GM06990 (cell line): ENCODE measurements around the gene SPATA16.

Experiments
- DNase-seq: peaks from one replicate; pipeline ENCODE4 v3.0.0-alpha.2; 2011; ENCODE audit not compliant: insufficient read length; ENCODE audit errors: extremely low read depth
- H3K27me3 ChIP-seq: replicated peaks from 2 replicates; pipeline ENCODE4 v1.6.0; 2011; ENCODE audit warnings: low read length; ENCODE audit not compliant: control insufficient read depth, insufficient read depth
- H3K36me3 ChIP-seq: 2 replicates; pipeline ENCODE4 v1.5.1; 2011; ENCODE audit warnings: low read length; ENCODE audit not compliant: control insufficient read depth, insufficient read depth
- H3K4me3 ChIP-seq: replicated peaks from 2 replicates; pipeline ENCODE4 v1.5.1; 2011; ENCODE audit warnings: low read depth, mild to moderate bottlenecking, control low read depth, low read length
- TF ChIP-seq, protein P1 (sequence below): IDR thresholded peaks from 2 replicates; pipeline ENCODE4 v1.5.1; 2011; ENCODE audit warnings: low read length, control low read depth, mild to moderate bottlenecking, inconsistent platforms; ENCODE audit not compliant: insufficient read depth, poor library complexity, severe bottlenecking

SPATA16 gene

DNA sequence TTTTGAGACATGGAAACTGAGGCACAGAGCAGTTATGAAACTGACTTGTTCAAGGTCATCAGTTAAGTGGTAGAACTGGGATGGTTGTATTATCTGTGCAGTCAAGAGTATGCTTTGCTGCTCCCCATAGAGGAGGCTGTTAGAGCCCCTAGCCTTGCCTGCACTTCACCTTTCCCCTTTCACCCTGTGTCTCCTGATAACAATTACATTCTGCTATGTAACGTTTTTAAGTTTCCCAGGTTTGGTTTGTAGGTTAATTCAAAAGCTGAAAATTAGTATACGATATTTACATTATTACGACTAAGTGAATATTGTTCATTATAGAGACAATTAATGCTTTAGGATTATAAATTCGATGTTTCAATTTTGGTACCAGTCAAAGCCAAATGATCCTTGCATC, 300.6 kb downstream of the SPATA16 start:
- peaks cover 4% of the 10 kb centered on the region; the same call in 1 of the 2 replicates for H3K27me3 ChIP-seq
- DNase-seq, result no peak

DNA sequence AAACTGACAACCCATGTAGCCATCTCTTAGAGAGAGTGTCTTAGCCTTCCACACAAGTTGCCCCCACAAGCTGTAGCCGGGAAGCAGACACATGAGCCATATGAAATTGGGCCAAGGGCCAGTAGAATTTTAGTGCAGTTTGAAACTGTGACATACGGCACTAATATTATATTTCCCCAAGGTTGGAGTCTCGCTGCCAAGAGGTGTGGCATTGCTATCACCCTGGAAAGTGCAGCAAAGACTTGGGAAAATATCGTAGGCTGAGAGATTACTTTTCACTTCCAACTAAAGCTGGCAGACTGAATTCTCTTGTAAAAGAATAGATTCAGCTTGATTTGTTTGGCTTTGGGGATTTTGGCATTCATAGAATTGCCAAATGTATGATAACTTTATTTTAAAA, 301.4 kb downstream of the SPATA16 start:
- H3K4me3 ChIP-seq, result no peak overlapping the region
- no peaks in the 10 kb centered on the region for H3K36me3 ChIP-seq
- DNase-seq, result no peak
- TF ChIP-seq, protein P1, sequence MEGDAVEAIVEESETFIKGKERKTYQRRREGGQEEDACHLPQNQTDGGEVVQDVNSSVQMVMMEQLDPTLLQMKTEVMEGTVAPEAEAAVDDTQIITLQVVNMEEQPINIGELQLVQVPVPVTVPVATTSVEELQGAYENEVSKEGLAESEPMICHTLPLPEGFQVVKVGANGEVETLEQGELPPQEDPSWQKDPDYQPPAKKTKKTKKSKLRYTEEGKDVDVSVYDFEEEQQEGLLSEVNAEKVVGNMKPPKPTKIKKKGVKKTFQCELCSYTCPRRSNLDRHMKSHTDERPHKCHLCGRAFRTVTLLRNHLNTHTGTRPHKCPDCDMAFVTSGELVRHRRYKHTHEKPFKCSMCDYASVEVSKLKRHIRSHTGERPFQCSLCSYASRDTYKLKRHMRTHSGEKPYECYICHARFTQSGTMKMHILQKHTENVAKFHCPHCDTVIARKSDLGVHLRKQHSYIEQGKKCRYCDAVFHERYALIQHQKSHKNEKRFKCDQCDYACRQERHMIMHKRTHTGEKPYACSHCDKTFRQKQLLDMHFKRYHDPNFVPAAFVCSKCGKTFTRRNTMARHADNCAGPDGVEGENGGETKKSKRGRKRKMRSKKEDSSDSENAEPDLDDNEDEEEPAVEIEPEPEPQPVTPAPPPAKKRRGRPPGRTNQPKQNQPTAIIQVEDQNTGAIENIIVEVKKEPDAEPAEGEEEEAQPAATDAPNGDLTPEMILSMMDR, result no peak
- H3K27me3 ChIP-seq, result peaks cover 4% of the 10 kb centered on the region; the same call in 1 of the 2 replicates

More for the DNA sequence above, 300.6 kb downstream of the SPATA16 start:
- Histone ChIP-seq H3K36me3 (no peaks in the 10 kb centered on the region), H3K4me3 (no peak overlapping the region)
- TF ChIP-seq, protein P1, result no peak
